HEK293 (cell line): Measurements from ENCODE around the gene KIF26B.

ENCODE experiments used
- GFI1B ChIP-seq: fragments of 450-650 bp; formaldehyde crosslinking; IDR thresholded peaks from 2 replicates; pipeline ENCODE4 v1.5.1; 2016; ENCODE audit warnings: missing biosample characterization, missing genetic modification characterization
- KLF1 ChIP-seq: fragments of 450-650 bp; formaldehyde crosslinking; IDR thresholded peaks from 2 replicates; pipeline ENCODE4 v1.5.1; 2016; ENCODE audit warnings: missing biosample characterization, missing genetic modification characterization
- ZBTB1 ChIP-seq: fragments of 450-650 bp; formaldehyde crosslinking; IDR thresholded peaks from 2 replicates; pipeline ENCODE4 v1.5.1; 2016; ENCODE audit warnings: missing biosample characterization, missing genetic modification characterization
- ZNF133 ChIP-seq: fragments of 450-650 bp; formaldehyde crosslinking; IDR thresholded peaks from 2 replicates; pipeline ENCODE4 v1.5.1; 2016; ENCODE audit warnings: missing biosample characterization, missing genetic modification characterization
- ZNF274 ChIP-seq, 2 experiments: fragments of 200-500 bp in 1 of 2; fragments of 450-650 bp in 1 of 2; sonication (Bioruptor generic) in 1 of 2; formaldehyde crosslinking in 1 of 2; IDR thresholded peaks; 2 replicates each; pipeline versions ENCODE4 v1.5.1 to v1.6.1; 2014 to 2016; ENCODE audit warnings: borderline replicate concordance in 1 of 2, inconsistent platforms in 1 of 2, low read length in 1 of 2, missing biosample characterization in 1 of 2, missing genetic modification characterization in 1 of 2
- ZNF311 ChIP-seq: fragments of 450-650 bp; formaldehyde crosslinking; IDR thresholded peaks from 2 replicates; pipeline ENCODE4 v1.5.1; 2017; ENCODE audit warnings: missing biosample characterization, missing genetic modification characterization, borderline replicate concordance
- ZNF629 ChIP-seq: fragments of 450-650 bp; formaldehyde crosslinking; IDR thresholded peaks from 2 replicates; pipeline ENCODE4 v1.5.1; 2017; ENCODE audit warnings: missing biosample characterization, missing genetic modification characterization
- ZNF777 ChIP-seq: fragments of 450-650 bp; formaldehyde crosslinking; IDR thresholded peaks from 2 replicates; pipeline ENCODE4 v1.5.1; 2017; ENCODE audit warnings: missing biosample characterization, missing genetic modification characterization, borderline replicate concordance
- TF ChIP-seq, protein P1 (sequence below): fragments of 450-650 bp; formaldehyde crosslinking; IDR thresholded peaks from 2 replicates; pipeline ENCODE4 v1.5.1; 2016; ENCODE audit warnings: missing biosample characterization, missing genetic modification characterization
- TF ChIP-seq, protein P2 (sequence below): fragments of 450-650 bp; formaldehyde crosslinking; IDR thresholded peaks from 2 replicates; pipeline ENCODE4 v1.5.1; 2016; ENCODE audit warnings: missing biosample characterization, missing genetic modification characterization, low read depth
- TF ChIP-seq, protein P3 (sequence below): fragments of 450-650 bp; formaldehyde crosslinking; IDR thresholded peaks from 2 replicates; pipeline ENCODE4 v1.5.1; 2016; ENCODE audit warnings: missing biosample characterization, missing genetic modification characterization
- TF ChIP-seq, protein P4 (sequence below): fragments of 450-650 bp; formaldehyde crosslinking; IDR thresholded peaks from 2 replicates; pipeline ENCODE4 v1.5.1; 2016; ENCODE audit warnings: missing biosample characterization, missing genetic modification characterization
- TF ChIP-seq, protein P5 (sequence below): fragments of 450-650 bp; formaldehyde crosslinking; IDR thresholded peaks from 2 replicates; pipeline ENCODE4 v1.5.1; 2016; ENCODE audit warnings: missing biosample characterization, missing genetic modification characterization
- TF ChIP-seq, protein P6 (sequence below): IDR thresholded peaks from 2 replicates; pipeline ENCODE4 v1.6.1; 2011; ENCODE audit warnings: mild to moderate bottlenecking, low read depth, low read length, borderline replicate concordance

DNA sequence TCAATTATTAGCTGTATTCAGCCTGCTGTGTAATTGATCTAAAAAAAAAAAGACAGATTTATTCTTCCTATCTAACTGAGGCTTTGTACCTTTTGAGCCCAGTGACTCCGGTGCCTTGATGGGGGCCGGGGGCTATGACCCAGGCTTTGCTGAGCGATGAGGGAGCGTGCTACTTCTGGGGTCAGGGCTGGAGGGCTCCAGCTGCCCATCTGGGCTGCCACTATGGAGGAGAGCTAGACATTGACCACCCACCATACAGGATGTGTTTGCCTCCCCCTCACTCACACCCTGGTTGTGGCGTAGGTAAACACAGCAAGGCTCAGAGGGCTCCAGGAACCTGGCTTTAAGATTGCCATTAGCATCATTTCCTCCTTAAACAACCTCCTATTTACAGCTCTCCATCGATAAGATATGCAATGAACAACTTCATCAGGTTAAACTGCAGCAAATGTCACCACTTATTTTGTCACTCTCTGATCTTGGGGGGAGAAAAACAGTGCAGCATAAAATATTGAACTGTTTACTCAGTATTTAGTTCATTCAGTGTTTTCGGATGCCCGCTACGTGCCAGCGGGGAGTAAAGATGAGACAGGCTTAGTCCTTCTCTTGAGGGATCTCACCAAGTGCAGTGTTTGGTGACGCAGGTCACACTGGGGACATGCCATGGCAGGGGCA is 231.6 kb downstream of the KIF26B start:
- TF ChIP-seq, protein P1, sequence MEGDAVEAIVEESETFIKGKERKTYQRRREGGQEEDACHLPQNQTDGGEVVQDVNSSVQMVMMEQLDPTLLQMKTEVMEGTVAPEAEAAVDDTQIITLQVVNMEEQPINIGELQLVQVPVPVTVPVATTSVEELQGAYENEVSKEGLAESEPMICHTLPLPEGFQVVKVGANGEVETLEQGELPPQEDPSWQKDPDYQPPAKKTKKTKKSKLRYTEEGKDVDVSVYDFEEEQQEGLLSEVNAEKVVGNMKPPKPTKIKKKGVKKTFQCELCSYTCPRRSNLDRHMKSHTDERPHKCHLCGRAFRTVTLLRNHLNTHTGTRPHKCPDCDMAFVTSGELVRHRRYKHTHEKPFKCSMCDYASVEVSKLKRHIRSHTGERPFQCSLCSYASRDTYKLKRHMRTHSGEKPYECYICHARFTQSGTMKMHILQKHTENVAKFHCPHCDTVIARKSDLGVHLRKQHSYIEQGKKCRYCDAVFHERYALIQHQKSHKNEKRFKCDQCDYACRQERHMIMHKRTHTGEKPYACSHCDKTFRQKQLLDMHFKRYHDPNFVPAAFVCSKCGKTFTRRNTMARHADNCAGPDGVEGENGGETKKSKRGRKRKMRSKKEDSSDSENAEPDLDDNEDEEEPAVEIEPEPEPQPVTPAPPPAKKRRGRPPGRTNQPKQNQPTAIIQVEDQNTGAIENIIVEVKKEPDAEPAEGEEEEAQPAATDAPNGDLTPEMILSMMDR (tag by site-specific recombination): no peak
- TF ChIP-seq ZNF274 (IDR thresholded peaks at IDR 0.05; ENCODE audit: low read length) (no peak), ZNF274 (tag by site-specific recombination; IDR thresholded peaks at IDR 0.05; ENCODE audit: borderline replicate concordance) (no peak), ZBTB1 (tag by site-specific recombination) (no peak), ZNF629 (tag by site-specific recombination) (no peak), ZNF311 (tag by site-specific recombination) (no peak), ZNF777 (no peak), KLF1 (tag by site-specific recombination) (no peak), GFI1B (tag by site-specific recombination) (no peak), ZNF133 (tag by site-specific recombination) (no peak)
- TF ChIP-seq, protein P2, sequence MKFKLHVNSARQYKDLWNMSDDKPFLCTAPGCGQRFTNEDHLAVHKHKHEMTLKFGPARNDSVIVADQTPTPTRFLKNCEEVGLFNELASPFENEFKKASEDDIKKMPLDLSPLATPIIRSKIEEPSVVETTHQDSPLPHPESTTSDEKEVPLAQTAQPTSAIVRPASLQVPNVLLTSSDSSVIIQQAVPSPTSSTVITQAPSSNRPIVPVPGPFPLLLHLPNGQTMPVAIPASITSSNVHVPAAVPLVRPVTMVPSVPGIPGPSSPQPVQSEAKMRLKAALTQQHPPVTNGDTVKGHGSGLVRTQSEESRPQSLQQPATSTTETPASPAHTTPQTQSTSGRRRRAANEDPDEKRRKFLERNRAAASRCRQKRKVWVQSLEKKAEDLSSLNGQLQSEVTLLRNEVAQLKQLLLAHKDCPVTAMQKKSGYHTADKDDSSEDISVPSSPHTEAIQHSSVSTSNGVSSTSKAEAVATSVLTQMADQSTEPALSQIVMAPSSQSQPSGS (tag by site-specific recombination): no peak
- TF ChIP-seq, protein P3, sequence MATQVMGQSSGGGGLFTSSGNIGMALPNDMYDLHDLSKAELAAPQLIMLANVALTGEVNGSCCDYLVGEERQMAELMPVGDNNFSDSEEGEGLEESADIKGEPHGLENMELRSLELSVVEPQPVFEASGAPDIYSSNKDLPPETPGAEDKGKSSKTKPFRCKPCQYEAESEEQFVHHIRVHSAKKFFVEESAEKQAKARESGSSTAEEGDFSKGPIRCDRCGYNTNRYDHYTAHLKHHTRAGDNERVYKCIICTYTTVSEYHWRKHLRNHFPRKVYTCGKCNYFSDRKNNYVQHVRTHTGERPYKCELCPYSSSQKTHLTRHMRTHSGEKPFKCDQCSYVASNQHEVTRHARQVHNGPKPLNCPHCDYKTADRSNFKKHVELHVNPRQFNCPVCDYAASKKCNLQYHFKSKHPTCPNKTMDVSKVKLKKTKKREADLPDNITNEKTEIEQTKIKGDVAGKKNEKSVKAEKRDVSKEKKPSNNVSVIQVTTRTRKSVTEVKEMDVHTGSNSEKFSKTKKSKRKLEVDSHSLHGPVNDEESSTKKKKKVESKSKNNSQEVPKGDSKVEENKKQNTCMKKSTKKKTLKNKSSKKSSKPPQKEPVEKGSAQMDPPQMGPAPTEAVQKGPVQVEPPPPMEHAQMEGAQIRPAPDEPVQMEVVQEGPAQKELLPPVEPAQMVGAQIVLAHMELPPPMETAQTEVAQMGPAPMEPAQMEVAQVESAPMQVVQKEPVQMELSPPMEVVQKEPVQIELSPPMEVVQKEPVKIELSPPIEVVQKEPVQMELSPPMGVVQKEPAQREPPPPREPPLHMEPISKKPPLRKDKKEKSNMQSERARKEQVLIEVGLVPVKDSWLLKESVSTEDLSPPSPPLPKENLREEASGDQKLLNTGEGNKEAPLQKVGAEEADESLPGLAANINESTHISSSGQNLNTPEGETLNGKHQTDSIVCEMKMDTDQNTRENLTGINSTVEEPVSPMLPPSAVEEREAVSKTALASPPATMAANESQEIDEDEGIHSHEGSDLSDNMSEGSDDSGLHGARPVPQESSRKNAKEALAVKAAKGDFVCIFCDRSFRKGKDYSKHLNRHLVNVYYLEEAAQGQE (tag by site-specific recombination): no peak
- TF ChIP-seq, protein P4, sequence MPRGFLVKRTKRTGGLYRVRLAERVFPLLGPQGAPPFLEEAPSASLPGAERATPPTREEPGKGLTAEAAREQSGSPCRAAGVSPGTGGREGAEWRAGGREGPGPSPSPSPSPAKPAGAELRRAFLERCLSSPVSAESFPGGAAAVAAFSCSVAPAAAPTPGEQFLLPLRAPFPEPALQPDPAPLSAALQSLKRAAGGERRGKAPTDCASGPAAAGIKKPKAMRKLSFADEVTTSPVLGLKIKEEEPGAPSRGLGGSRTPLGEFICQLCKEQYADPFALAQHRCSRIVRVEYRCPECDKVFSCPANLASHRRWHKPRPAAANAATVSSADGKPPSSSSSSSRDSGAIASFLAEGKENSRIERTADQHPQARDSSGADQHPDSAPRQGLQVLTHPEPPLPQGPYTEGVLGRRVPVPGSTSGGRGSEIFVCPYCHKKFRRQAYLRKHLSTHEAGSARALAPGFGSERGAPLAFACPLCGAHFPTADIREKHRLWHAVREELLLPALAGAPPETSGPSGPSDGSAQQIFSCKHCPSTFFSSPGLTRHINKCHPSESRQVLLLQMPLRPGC (tag by site-specific recombination): no peak
- TF ChIP-seq, protein P5, sequence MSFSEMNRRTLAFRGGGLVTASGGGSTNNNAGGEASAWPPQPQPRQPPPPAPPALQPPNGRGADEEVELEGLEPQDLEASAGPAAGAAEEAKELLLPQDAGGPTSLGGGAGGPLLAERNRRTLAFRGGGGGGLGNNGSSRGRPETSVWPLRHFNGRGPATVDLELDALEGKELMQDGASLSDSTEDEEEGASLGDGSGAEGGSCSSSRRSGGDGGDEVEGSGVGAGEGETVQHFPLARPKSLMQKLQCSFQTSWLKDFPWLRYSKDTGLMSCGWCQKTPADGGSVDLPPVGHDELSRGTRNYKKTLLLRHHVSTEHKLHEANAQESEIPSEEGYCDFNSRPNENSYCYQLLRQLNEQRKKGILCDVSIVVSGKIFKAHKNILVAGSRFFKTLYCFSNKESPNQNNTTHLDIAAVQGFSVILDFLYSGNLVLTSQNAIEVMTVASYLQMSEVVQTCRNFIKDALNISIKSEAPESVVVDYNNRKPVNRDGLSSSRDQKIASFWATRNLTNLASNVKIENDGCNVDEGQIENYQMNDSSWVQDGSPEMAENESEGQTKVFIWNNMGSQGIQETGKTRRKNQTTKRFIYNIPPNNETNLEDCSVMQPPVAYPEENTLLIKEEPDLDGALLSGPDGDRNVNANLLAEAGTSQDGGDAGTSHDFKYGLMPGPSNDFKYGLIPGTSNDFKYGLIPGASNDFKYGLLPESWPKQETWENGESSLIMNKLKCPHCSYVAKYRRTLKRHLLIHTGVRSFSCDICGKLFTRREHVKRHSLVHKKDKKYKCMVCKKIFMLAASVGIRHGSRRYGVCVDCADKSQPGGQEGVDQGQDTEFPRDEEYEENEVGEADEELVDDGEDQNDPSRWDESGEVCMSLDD (tag by site-specific recombination): no peak
- TF ChIP-seq, protein P6, sequence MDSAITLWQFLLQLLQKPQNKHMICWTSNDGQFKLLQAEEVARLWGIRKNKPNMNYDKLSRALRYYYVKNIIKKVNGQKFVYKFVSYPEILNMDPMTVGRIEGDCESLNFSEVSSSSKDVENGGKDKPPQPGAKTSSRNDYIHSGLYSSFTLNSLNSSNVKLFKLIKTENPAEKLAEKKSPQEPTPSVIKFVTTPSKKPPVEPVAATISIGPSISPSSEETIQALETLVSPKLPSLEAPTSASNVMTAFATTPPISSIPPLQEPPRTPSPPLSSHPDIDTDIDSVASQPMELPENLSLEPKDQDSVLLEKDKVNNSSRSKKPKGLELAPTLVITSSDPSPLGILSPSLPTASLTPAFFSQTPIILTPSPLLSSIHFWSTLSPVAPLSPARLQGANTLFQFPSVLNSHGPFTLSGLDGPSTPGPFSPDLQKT: no peak
